HK-2 (cell line): Measurements from ENCODE around the gene IVL.

Source experiments
- DNase-seq: peaks from one replicate; pipeline ENCODE4 v3.0.0-alpha.2; 2018; ENCODE audit not compliant: unreplicated experiment

IVL gene

GRCh38 chr1:152888126-152888525 lies 20.2 kb upstream of the IVL start:
- no peak for DNase-seq

- DNase-seq, result no peak
Measured at GRCh38 chr1:152899027-152899426, 9.3 kb upstream of the IVL start.

GRCh38 chr1:152899883-152900282 lies 8.5 kb upstream of the IVL start:
- no peak for DNase-seq

GRCh38 chr1:152901631-152902030 lies 6.7 kb upstream of the IVL start:
- DNase-seq, result no peak

GRCh38 chr1:152902636-152903035 lies 5.7 kb upstream of the IVL start:
- DNase-seq, result no peak

- DNase-seq, result no peak
Measured at GRCh38 chr1:152904688-152905440, 3.5 kb upstream of the IVL start.

GRCh38 chr1:152906023-152906565 lies 2.3 kb upstream of the IVL start:
- no peak for DNase-seq

- no peak for DNase-seq
Measured at GRCh38 chr1:152909206-152909605, 860 bp downstream of the IVL start.

- no peak for DNase-seq
Measured at GRCh38 chr1:152912471-152912870, 4.1 kb downstream of the IVL start.

- no peak for DNase-seq
Measured at GRCh38 chr1:152912900-152913299, 4.6 kb downstream of the IVL start.

- no peak for DNase-seq
Measured at GRCh38 chr1:152917794-152918193, 9.4 kb downstream of the IVL start.

GRCh38 chr1:152919071-152919470 lies 10.7 kb downstream of the IVL start:
- no peak for DNase-seq

- DNase-seq, result no peak
Measured at GRCh38 chr1:152924191-152924590, 15.8 kb downstream of the IVL start.

- DNase-seq, result no peak
Measured at GRCh38 chr1:152926091-152926490, 17.7 kb downstream of the IVL start.

- no peak for DNase-seq
Measured at GRCh38 chr1:152928671-152929070, 20.3 kb downstream of the IVL start.

- DNase-seq, result no peak
Measured at GRCh38 chr1:152932170-152932811, 23.9 kb downstream of the IVL start.

- DNase-seq, result no peak
Measured at GRCh38 chr1:152933196-152933595, 24.9 kb downstream of the IVL start.

GRCh38 chr1:152940614-152941013 lies 32.3 kb downstream of the IVL start:
- no peak for DNase-seq

- DNase-seq, result no peak
Measured at GRCh38 chr1:152941037-152941711, 32.8 kb downstream of the IVL start.

- DNase-seq, result no peak
Measured at GRCh38 chr1:152942161-152942560, 33.8 kb downstream of the IVL start.

- DNase-seq, result no peak
Measured at GRCh38 chr1:152946248-152946647, 37.9 kb downstream of the IVL start.

- no peak for DNase-seq
Measured at GRCh38 chr1:152946651-152947256, 38.4 kb downstream of the IVL start, which contains the start of gene SPRR5. TSS of gene SPRR5 (plus strand) at chr1:152947206. CDS start at chr1:152948555, 1,349 bp downstream.
